SK-N-DZ (cell line): Measurements from ENCODE around the gene TMC7.
A peak's percentile ranks its signal among the peaks of the same experiment; 100 is the strongest.
"Not testable (repeated sequence)": the region's sequence is repeated elsewhere in the genome, so short reads cannot be mapped to it uniquely, and the experiment has no call there.

Experiments
- DNase-seq: peaks from one replicate; pipeline ENCODE4 v3.0.0-alpha.2; 2015; ENCODE audit warnings: low spot score

TMC7 gene

GRCh38 chr16:18979936-18980335 lies 3.8 kb upstream of the TMC7 start:
- DNase-seq, result no peak

DNA sequence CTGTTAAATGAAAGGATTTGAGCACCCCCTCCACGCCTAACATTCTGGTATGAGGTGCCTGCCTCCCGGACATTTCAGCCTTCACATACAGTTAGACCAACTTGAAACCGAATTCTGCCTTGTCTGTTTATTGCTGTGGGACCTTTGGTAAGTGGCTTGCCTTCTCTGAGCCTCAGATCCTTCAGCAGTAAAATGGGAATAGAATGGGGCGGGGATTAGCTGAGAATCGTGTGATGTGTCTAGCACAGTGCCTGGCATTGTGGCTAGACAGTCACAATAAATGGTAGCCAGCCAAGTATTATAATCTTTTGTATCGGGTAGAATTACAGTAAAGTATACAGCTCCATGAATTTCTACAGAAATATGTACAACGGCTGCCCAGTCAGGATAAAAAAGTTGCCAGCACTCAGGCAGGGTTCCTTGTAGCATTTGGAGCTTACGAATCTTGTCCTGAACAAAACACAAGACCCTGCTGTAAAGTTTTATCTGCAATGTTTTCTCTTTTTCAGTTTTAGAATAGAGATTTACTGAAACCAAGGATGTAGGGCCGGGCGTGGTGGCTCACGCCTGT lies 786 bp downstream of the TMC7 start:
- DNase-seq, result no peak

DNA sequence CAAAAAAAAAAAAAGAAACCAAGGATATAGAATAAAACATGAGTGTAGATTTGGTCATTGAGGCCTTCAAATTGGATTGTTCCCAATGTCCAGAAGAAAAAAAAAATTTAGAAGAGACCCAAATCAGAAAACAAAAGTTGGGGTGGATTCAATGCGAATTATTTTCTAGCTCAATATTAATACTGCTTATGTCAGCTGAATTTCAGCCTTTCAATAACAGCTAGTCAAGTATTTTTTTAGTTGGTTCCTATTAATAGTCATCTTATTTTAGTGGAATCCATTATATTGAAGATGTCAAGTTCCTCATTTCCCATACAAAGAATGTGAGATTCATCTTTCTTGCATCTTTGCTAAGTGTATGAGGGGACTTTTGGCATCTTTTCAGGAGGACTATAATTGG lies 1.5 kb downstream of the TMC7 start:
- not testable (repeated sequence) for DNase-seq

DNA sequence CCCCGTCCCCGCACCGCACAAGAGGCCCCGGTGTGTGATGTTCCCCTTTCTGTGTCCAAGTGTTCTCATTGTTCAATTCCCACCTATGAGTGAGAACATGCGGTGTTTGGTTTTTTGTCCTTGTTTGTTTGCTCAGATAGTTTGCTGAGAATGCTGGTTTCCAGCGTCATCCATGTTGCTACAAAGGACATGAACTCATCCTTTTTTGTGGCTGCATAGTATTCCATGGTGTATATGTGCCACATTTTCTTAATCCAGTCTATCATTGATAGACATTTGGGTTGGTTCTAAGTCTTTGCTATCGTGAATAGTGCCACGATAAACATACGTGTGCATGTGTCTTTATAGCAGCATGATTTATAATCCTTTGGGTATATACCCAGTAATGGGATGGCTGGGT lies 8.0 kb downstream of the TMC7 start:
- not testable (repeated sequence) for DNase-seq

DNA sequence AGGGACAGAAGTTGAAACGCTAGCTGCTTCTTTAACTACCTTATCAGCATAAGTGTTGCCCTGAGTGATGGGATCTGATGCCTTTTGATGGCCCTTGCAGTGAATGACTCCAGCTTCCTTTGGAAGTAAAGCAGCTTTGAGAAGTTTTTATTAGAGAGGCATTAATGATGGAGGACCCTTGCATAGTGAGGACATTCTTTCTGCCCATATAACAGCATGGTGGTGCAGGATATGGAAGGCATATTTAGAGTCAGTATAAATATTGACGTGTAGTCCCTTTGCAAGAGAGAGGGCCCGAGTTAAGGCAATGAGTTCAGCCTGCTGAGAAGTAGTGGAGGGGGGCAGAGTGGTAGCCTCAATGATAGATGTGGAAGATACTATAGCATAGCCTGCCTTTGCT lies 9.8 kb downstream of the TMC7 start:
- not testable (repeated sequence) for DNase-seq

GRCh38 chr16:18994181-18994580 lies 10.4 kb downstream of the TMC7 start:
- DNase-seq, result not testable (repeated sequence)

DNA sequence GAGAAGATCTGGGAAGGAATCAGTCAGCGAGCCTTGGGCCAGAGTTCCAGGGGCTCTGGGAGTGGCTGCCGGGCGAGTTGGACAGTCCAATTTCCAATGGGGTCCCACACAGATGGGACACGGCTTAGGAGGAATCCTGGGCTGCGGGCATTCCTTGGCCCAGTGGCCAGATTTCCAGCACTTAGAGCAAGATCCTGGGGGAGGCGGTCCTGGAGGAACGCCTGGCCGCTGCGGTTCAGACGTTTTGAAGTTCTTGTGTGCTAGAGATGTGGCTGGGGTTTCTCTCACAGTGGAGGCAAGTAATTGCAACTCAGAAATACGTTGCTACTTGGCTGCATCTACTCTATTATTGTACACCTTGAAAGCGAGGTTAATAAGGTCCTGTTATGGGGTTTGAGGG lies 11.7 kb downstream of the TMC7 start:
- not testable (repeated sequence) for DNase-seq

DNA sequence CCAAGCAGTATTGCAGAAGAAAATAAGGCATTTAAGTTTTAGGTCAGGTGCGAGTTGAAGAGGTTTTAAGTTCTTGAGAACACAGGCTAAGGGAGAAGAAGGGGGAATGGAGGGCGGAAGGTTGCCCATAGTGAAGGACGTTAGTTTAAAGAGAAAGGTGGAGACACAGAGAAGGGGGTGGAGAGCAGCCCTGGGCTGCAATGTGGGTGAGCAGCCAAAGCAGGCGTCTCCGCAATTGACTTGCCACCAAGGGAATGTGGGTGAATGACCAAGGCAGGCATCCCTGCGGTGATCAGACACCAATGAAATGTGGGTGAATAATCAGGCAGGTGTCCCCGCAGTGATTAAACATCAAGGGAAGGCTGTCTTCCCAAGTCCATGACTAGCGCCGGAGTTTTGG lies 12.8 kb downstream of the TMC7 start:
- DNase-seq, result not testable (repeated sequence)

GRCh38 chr16:18997001-18997400 lies 13.3 kb downstream of the TMC7 start:
- not testable (repeated sequence) for DNase-seq

GRCh38 chr16:18999045-18999393 lies 15.3 kb downstream of the TMC7 start:
- DNase-seq, result no peak

GRCh38 chr16:19001788-19002187 lies 18.1 kb downstream of the TMC7 start:
- no peak for DNase-seq

- DNase-seq, result no peak
These were observed 20.2 kb downstream of the TMC7 start for GRCh38 chr16:19003935-19004334.

DNA sequence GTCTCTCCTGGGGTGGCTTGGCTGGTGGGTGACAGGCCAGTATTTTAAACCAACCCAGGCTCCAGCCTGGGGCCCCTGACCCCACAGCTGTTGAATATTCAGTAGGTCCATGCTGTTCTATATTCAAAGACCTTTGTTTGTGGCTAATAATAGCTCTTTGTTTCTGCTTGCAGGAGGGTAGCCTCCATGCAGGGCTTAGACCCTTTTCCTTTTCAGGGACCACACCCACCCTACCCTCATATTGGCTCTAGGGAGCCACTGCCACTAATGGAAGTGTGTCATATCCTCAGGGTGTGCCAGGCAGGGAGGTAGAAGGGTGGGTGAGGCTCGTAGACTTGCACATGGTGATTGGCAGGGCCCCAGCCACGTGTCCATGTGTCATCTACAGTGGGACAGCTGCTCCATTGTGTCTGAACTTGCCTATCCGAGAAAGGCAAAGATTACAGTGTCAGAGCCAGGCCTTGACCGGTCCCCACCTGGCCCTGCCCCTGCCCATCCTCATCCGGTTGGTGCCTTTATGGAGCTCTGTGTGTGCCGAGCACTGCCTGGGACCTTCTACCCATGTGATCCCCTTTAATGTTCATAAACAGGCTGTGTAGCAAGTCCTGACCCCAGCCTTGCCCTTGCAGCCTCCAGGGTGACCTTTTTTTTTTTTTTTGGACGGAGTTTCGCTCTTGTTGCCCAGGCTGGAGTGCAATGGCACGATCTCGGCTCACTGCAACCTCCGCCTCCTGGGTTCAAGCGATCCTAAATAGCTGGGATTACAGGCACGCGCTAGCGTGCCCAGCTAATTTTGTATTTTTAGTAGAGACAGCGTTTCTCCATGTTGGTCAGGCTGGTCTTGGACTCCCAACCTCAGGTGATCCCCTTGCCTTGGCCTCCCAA lies 22.1 kb downstream of the TMC7 start:
- DNase-seq, result no peak

DNA sequence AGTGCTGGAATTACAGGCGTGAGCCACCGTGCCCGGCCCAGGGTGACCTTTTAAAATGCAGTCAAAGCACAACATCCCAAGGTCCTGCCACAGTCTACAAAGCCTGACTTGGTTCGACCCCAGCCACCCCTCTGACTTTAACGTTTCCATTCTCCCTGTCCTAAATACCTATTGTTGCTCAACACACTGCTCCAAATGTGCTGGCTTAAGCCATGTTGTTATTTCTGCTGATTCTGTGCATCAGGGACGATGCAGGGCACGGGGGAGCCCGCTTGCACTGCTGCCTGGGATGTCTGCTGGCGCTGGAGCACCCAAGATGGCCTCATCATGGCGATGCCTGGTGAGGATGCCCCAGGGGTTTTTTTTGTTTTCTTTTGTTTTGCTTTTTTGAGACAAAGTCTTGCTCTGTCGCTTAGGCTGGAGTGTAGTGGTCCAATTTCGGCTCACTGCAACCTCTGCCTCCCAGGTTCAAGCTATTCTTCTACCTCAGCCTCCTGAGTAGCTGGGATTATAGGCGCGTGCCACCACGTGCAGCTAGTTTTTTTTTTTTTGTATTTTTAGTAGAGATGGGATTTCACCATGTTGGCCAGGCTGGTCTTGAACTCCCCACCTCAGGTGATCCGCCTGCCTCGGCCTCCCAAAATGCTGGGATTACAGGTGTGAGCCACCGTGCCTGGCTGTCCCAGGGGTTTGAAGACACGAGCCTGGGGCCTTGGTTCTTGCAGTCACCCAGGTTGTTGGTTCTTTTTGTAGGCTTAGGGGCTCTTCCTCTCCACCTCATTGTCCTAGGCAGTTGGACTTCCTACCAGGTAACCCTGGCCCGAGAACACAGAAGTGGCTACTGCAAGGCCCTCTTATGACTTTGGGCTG lies 22.9 kb downstream of the TMC7 start:
- DNase-seq, result no peak

DNA sequence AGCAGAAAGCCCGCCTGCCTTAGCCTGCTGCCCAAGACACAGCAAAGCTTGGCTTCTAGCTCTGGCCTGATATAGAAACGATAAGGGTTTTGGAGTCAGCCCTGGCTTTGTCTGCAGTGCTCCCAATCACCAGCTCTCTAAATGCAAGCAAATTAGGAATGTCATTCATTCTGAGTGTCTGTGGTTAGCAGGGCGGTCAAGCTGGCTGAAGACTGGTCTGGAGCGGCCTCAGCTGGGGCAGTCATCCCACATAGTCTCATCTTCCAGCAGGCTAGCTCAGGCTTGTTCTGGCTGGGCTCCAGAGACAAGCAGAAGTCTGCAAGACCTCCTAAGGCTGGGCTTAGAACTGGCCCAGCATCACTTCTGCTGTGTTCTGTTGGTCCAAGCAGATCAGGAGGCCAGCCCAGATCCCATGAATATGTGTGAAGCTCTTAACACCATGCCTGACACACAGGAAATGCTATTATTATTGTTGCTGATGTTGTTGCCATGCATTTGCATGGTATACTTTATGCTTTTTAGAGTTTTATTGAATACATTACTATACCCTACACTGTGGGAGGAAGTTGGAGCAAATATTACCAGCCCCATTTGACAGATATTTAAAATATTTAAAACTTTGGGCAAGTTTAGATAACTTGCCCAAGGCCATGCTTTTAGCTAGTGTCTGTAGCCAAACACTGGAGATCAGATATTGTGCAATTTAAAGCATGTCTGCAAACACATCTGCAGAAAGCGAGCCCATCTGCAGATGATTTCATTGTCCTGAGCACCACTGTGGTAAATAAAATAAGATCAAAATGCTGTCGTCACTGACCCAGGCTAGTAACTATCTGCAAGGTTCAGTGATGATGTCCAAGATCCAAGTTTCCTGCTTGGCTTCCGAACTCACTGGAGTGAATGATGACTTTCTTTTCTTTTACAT lies 24.8 kb downstream of the TMC7 start:
- DNase-seq, result peak; percentile 20

- DNase-seq, result no peak
These were observed 27.5 kb downstream of the TMC7 start for GRCh38 chr16:19011169-19011731.

GRCh38 chr16:19014461-19014860 lies 30.7 kb downstream of the TMC7 start:
- DNase-seq, result no peak

- no peak for DNase-seq
These were observed 33.4 kb downstream of the TMC7 start for GRCh38 chr16:19017179-19017578.

- no peak for DNase-seq
These were observed 37.0 kb downstream of the TMC7 start for GRCh38 chr16:19020689-19021088.

GRCh38 chr16:19021747-19022146 lies 38.0 kb downstream of the TMC7 start:
- DNase-seq, result no peak

GRCh38 chr16:19027416-19027815 lies 43.7 kb downstream of the TMC7 start:
- DNase-seq, result no peak
